ENCODE results near the gene APPBP2.

The APPBP2 gene

DNA sequence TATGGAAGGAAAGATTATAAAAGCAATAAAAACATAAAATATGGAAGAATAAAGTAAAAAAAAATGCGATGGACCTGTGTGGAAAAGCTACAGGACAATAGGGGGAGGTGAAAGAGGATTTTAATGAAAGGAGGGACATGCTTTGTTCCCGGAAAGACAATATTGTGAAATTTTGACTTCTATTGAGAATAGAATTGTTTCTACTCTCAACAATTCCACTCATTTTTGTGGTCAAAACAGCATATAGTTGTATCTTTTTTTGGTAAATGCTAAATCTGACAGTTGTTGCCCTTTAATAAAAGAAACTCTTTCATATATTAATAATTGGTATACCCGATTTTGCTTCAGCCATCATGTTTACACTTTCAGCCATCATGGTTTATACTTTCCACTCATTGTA is 22.9 kb upstream of the APPBP2 start:
- no peaks in the 10 kb centered on the region for H3K27me3 ChIP-seq (ENCODE audit: control insufficient read depth, insufficient read depth, low read length)
- H3K27ac ChIP-seq (ENCODE audit: low read depth, low read length): no peak overlapping the region
- H3K4me1 ChIP-seq (ENCODE audit: control insufficient read depth, insufficient read depth, low read length): no peaks in the 10 kb centered on the region
- H3K9ac ChIP-seq (ENCODE audit: low read length): no peak overlapping the region
- no peak overlapping the region for H3K4me3 ChIP-seq (ENCODE audit: low read length)
- no peaks in the 10 kb centered on the region for H3K36me3 ChIP-seq (ENCODE audit: control insufficient read depth, insufficient read depth, low read length)

DNA sequence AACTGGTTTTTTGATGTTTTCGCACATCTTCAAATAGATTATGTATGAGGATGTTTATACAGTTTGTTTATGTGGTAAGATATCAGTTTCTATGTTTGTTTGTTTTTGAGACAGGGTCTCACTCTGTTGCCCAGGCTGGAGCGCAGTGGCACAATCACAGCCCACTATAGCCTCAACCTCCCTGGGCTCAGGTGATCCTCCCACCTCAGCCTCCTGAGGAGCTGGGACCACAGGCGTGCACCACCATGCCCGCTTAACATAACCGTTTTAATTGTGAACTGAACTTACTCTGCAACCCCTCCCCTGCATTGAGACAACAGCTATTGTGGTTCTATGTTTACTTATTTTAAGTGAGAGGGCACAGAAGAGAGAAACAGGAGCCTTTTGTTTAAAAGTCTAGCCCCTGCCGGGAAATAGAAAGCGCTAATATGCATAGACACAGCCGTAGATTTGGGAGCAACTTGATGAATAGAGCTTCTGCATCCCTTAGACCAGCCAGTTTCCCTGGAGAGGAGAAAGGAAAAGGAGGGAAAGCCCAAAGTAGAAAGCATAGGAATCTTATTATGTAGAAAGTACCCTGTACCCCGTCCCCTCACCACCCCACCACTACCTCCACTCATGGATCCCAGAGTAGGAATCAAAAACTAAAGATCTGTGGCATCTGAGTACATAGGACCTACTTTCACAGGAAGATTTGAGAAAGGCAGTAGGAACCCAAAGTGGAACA is 19.6 kb upstream of the APPBP2 start:
- H3K36me3 ChIP-seq (ENCODE audit: control insufficient read depth, insufficient read depth, low read length): no peaks in the 10 kb centered on the region
- no peaks in the 10 kb centered on the region for H3K4me1 ChIP-seq (ENCODE audit: control insufficient read depth, insufficient read depth, low read length)
- no peaks in the 10 kb centered on the region for H3K27me3 ChIP-seq (ENCODE audit: control insufficient read depth, insufficient read depth, low read length)
- no peak overlapping the region for H3K27ac ChIP-seq (ENCODE audit: low read depth, low read length)
- no peak overlapping the region for H3K9ac ChIP-seq (ENCODE audit: low read length)
- no peak overlapping the region for H3K4me3 ChIP-seq (ENCODE audit: low read length)

- H3K9ac ChIP-seq (ENCODE audit: low read length): no peak overlapping the region
- no peak overlapping the region for H3K27ac ChIP-seq (ENCODE audit: low read depth, low read length)
- no peaks in the 10 kb centered on the region for H3K4me1 ChIP-seq (ENCODE audit: control insufficient read depth, insufficient read depth, low read length)
- no peak overlapping the region for H3K4me3 ChIP-seq (ENCODE audit: low read length)
- H3K36me3 ChIP-seq (ENCODE audit: control insufficient read depth, insufficient read depth, low read length): no peaks in the 10 kb centered on the region
- H3K27me3 ChIP-seq (ENCODE audit: control insufficient read depth, insufficient read depth, low read length): no peaks in the 10 kb centered on the region
Observed at GRCh38 chr17:60542071-60542470, 16.0 kb upstream of the APPBP2 start.

DNA sequence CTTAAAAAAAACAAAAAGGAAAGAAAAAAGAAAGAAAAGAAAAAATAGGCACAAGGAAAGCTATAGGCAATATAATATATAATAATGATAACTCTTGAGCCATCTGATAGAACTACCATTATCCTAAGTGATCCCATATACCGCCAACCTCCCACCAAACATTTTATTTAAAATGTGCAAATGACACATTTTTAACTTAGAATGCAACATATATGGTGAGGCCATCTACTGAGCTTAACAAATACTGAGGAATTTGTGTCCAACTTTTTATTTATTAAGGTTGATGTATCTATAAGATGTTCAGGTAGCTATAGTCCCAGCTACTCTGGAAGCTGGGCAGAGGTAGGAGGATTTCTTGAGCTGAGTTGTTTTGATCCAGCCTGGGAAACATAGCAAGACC is 14.4 kb upstream of the APPBP2 start:
- H3K4me3 ChIP-seq (ENCODE audit: low read length): no peak overlapping the region
- no peaks in the 10 kb centered on the region for H3K4me1 ChIP-seq (ENCODE audit: control insufficient read depth, insufficient read depth, low read length)
- no peak overlapping the region for H3K27ac ChIP-seq (ENCODE audit: low read depth, low read length)
- H3K27me3 ChIP-seq (ENCODE audit: control insufficient read depth, insufficient read depth, low read length): no peaks in the 10 kb centered on the region
- no peaks in the 10 kb centered on the region for H3K36me3 ChIP-seq (ENCODE audit: control insufficient read depth, insufficient read depth, low read length)
- no peak overlapping the region for H3K9ac ChIP-seq (ENCODE audit: low read length)

DNA sequence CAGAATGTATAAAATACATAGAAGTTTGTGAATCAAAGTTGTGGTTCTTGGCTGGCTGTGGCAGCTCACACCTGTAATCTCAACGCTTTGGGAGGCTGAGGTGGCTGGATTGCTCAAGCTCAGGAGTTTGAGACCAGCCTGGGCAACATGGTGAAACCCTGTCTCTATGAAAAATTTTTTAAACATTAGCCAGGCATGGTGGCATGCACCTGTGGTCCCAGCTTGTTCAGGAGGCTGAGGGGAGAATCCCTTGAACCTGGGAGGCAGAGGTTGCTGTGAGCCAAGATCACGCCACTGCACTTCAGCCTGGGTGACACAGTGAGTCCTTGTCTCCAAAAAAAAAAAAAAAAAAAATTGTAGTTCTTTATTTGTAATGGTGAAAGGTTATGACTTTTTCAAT is 13.8 kb upstream of the APPBP2 start:
- no peak overlapping the region for H3K4me3 ChIP-seq (ENCODE audit: low read length)
- H3K9ac ChIP-seq (ENCODE audit: low read length): no peak overlapping the region
- no peaks in the 10 kb centered on the region for H3K36me3 ChIP-seq (ENCODE audit: control insufficient read depth, insufficient read depth, low read length)
- H3K27me3 ChIP-seq (ENCODE audit: control insufficient read depth, insufficient read depth, low read length): no peaks in the 10 kb centered on the region
- H3K27ac ChIP-seq (ENCODE audit: low read depth, low read length): no peak overlapping the region
- no peaks in the 10 kb centered on the region for H3K4me1 ChIP-seq (ENCODE audit: control insufficient read depth, insufficient read depth, low read length)

- Histone ChIP-seq H3K9ac (ENCODE audit: low read length) (no peak overlapping the region), H3K4me3 (ENCODE audit: low read length) (no peak overlapping the region), H3K4me1 (ENCODE audit: control insufficient read depth, insufficient read depth, low read length) (no peaks in the 10 kb centered on the region), H3K27me3 (ENCODE audit: control insufficient read depth, insufficient read depth, low read length) (no peaks in the 10 kb centered on the region), H3K36me3 (ENCODE audit: control insufficient read depth, insufficient read depth, low read length) (no peaks in the 10 kb centered on the region), H3K27ac (ENCODE audit: low read depth, low read length) (no peak overlapping the region)
Observed at GRCh38 chr17:60538726-60539125, 12.7 kb upstream of the APPBP2 start.

- no peak overlapping the region for H3K4me3 ChIP-seq (ENCODE audit: low read length)
- no peaks in the 10 kb centered on the region for H3K4me1 ChIP-seq (ENCODE audit: control insufficient read depth, insufficient read depth, low read length)
- H3K27me3 ChIP-seq (ENCODE audit: control insufficient read depth, insufficient read depth, low read length): no peaks in the 10 kb centered on the region
- no peak overlapping the region for H3K9ac ChIP-seq (ENCODE audit: low read length)
- no peak overlapping the region for H3K27ac ChIP-seq (ENCODE audit: low read depth, low read length)
- H3K36me3 ChIP-seq (ENCODE audit: control insufficient read depth, insufficient read depth, low read length): no peaks in the 10 kb centered on the region
Observed at GRCh38 chr17:60535382-60536279, 9.6 kb upstream of the APPBP2 start.

DNA sequence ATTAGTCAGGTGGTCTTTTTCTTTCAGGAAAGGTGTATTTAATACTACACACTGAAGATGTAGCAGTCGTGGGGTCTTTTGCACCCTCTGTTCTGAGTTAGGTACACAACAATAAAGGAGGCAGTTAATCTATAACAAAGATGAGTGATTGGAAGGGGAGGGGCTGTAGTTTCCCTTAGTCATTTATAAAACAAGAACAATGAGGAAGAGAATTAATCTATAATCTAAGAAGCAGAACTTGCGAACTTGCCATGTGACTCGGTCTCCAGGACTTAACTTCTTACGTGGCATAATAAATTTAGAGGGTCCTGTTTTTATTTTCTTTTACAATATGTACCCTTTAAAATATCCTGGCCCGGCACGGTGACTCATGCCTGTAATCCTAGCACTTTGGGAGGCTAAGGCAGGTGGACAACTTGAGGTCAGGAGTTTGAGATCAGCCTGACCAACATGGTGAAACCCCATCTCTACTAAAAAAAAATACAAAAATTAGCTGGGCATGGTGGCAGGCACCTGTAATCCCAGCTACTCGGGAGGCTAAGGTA is 8.6 kb upstream of the APPBP2 start:
- Histone ChIP-seq H3K27ac (ENCODE audit: low read depth, low read length) (no peak overlapping the region), H3K4me3 (ENCODE audit: low read length) (no peak overlapping the region), H3K9ac (ENCODE audit: low read length) (no peak overlapping the region), H3K4me1 (ENCODE audit: control insufficient read depth, insufficient read depth, low read length) (no peaks in the 10 kb centered on the region), H3K27me3 (ENCODE audit: control insufficient read depth, insufficient read depth, low read length) (no peaks in the 10 kb centered on the region), H3K36me3 (ENCODE audit: control insufficient read depth, insufficient read depth, low read length) (no peaks in the 10 kb centered on the region)

- Histone ChIP-seq H3K27me3 (ENCODE audit: control insufficient read depth, insufficient read depth, low read length) (no peaks in the 10 kb centered on the region), H3K4me3 (ENCODE audit: low read length) (no peak overlapping the region), H3K9ac (ENCODE audit: low read length) (no peak overlapping the region), H3K36me3 (ENCODE audit: control insufficient read depth, insufficient read depth, low read length) (no peaks in the 10 kb centered on the region), H3K4me1 (ENCODE audit: control insufficient read depth, insufficient read depth, low read length) (no peaks in the 10 kb centered on the region), H3K27ac (ENCODE audit: low read depth, low read length) (no peak overlapping the region)
Observed at GRCh38 chr17:60534010-60534555, 8.0 kb upstream of the APPBP2 start.

- Histone ChIP-seq H3K36me3 (ENCODE audit: control insufficient read depth, insufficient read depth, low read length) (no peaks in the 10 kb centered on the region), H3K27me3 (ENCODE audit: control insufficient read depth, insufficient read depth, low read length) (no peaks in the 10 kb centered on the region), H3K4me1 (ENCODE audit: control insufficient read depth, insufficient read depth, low read length) (peaks cover 4% of the 10 kb centered on the region), H3K27ac (ENCODE audit: low read depth, low read length) (no peak overlapping the region), H3K4me3 (ENCODE audit: low read length) (no peak overlapping the region), H3K9ac (ENCODE audit: low read length) (no peak overlapping the region)
Observed at GRCh38 chr17:60529806-60530205, 3.8 kb upstream of the APPBP2 start.

GRCh38 chr17:60528828-60529227 is 2.8 kb upstream of the APPBP2 start:
- Histone ChIP-seq H3K36me3 (ENCODE audit: control insufficient read depth, insufficient read depth, low read length) (no peaks in the 10 kb centered on the region), H3K9ac (ENCODE audit: low read length) (no peak overlapping the region), H3K4me1 (ENCODE audit: control insufficient read depth, insufficient read depth, low read length) (peaks cover 9% of the 10 kb centered on the region), H3K4me3 (ENCODE audit: low read length) (no peak overlapping the region), H3K27ac (ENCODE audit: low read depth, low read length) (no peak overlapping the region), H3K27me3 (ENCODE audit: control insufficient read depth, insufficient read depth, low read length) (no peaks in the 10 kb centered on the region)

DNA sequence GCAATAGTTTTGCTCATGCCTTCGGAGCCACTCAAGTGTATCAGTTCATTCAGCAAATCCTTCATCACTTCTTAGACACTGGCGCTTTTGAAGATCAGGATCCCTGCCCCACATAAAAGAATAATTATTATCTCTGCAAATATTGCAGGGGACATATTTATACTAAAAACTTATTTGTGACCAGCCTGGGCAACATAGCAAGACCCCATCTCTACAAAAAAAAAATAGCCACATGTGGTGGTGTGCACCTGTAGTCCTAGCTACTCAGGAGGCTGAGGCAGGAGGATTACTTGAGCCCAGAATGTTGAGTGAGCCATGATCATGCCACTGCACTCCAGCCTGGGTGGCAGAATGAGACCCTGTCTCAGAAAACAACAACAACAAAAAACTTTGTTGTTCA is 1.7 kb upstream of the APPBP2 start:
- H3K27ac ChIP-seq (ENCODE audit: low read depth, low read length): no peak overlapping the region
- no peak overlapping the region for H3K9ac ChIP-seq (ENCODE audit: low read length)

More for the DNA sequence above, 1.7 kb upstream of the APPBP2 start:
- Histone ChIP-seq H3K36me3 (ENCODE audit: control insufficient read depth, insufficient read depth, low read length) (no peaks in the 10 kb centered on the region), H3K27me3 (ENCODE audit: control insufficient read depth, insufficient read depth, low read length) (no peaks in the 10 kb centered on the region), H3K4me3 (ENCODE audit: low read length) (no peak overlapping the region), H3K4me1 (ENCODE audit: control insufficient read depth, insufficient read depth, low read length) (peaks cover 17% of the 10 kb centered on the region)
